HUES64 (cell line): ENCODE data around the gene AMPH.

Experiments
- H3K27ac ChIP-seq: 2 replicates; pipeline ENCODE4 v1.7.0; 2013; ENCODE audit warnings: low read depth, low read length, inconsistent platforms
- H3K27me3 ChIP-seq: 2 replicates; pipeline ENCODE4 v1.6.1; 2013; ENCODE audit warnings: mild to moderate bottlenecking, low read length; ENCODE audit not compliant: insufficient read depth
- H3K36me3 ChIP-seq: 2 replicates; pipeline ENCODE4 v1.6.1; 2013; ENCODE audit warnings: mild to moderate bottlenecking, low read length; ENCODE audit not compliant: insufficient read depth
- H3K4me1 ChIP-seq: 2 replicates; pipeline ENCODE4 v1.6.1; 2013; ENCODE audit warnings: mild to moderate bottlenecking, low read length, moderate library complexity; ENCODE audit not compliant: insufficient read depth
- H3K4me3 ChIP-seq: 2 replicates; pipeline ENCODE4 v1.5.1; 2013; ENCODE audit warnings: mild to moderate bottlenecking, low read length, moderate library complexity
- H3K9ac ChIP-seq: 2 replicates; pipeline ENCODE4 v1.6.1; 2013; ENCODE audit warnings: mild to moderate bottlenecking, low read depth, low read length
- H3K9me3 ChIP-seq: 2 replicates; pipeline ENCODE4 v1.6.1; 2013; ENCODE audit warnings: low read depth, low read length; ENCODE audit not compliant: insufficient read depth
- WGBS: fragments of 150-250, 120-280 bp; methylation state at CpG from one replicate; pipeline ENCODE4 v1.1.7; 2013; ENCODE audit warnings: missing lambda C conversion rate; 5-methylcytosine and 5-hydroxymethylcytosine counted together

Gene AMPH

GRCh38 chr7:38660427-38661099, 29.4 kb upstream of the AMPH start:
- no peak overlapping the region for H3K27ac ChIP-seq
- no peak overlapping the region for H3K4me3 ChIP-seq
- no peaks in the 10 kb centered on the region for H3K27me3 ChIP-seq
- H3K36me3 ChIP-seq, result no peaks in the 10 kb centered on the region
- 42% methylated on average over 5 of the region's 6 CpGs for WGBS
- H3K9me3 ChIP-seq, result no peaks in the 10 kb centered on the region
- no peak overlapping the region for H3K9ac ChIP-seq
- no peaks in the 10 kb centered on the region for H3K4me1 ChIP-seq

- Histone ChIP-seq H3K4me1 (no peaks in the 10 kb centered on the region), H3K4me3 (no peak overlapping the region), H3K9ac (no peak overlapping the region), H3K27ac (no peak overlapping the region), H3K9me3 (no peaks in the 10 kb centered on the region), H3K27me3 (no peaks in the 10 kb centered on the region), H3K36me3 (no peaks in the 10 kb centered on the region)
- 93% methylated on average over 4 of the region's 6 CpGs for WGBS
Observed at GRCh38 chr7:38659931-38660330, 28.8 kb upstream of the AMPH start.

DNA sequence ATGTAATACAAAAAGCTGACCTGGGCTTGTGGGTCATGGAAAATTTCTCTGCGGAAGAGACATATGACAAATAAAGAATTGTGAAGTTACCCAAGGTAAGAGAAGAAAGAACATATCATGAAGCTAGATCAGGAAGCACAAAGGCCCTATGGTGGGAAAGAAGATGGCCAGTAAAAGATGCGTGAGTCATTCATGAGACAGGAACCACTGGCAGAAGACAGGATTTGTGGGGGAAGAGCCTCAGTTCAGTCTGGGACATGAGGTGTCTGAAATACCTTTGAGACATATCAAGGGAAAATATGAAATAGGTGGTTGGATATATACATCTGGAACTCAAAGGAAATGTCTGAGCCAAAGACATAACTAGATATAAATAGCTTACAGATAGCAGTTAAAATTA, 27.7 kb upstream of the AMPH start:
- Histone ChIP-seq H3K27ac (no peak overlapping the region), H3K9ac (no peak overlapping the region), H3K27me3 (no peaks in the 10 kb centered on the region), H3K36me3 (no peaks in the 10 kb centered on the region), H3K4me3 (no peak overlapping the region), H3K9me3 (no peaks in the 10 kb centered on the region), H3K4me1 (no peaks in the 10 kb centered on the region)
- 95% methylated on average over 2 of the region's 2 CpGs for WGBS

GRCh38 chr7:38656968-38657367, 25.8 kb upstream of the AMPH start:
- no peak overlapping the region for H3K9ac ChIP-seq
- no peaks in the 10 kb centered on the region for H3K4me1 ChIP-seq
- H3K27me3 ChIP-seq, result no peaks in the 10 kb centered on the region
- 100% methylated on average over 1 of the region's 1 CpG for WGBS
- no peak overlapping the region for H3K27ac ChIP-seq
- H3K9me3 ChIP-seq, result no peaks in the 10 kb centered on the region
- H3K4me3 ChIP-seq, result no peak overlapping the region
- H3K36me3 ChIP-seq, result no peaks in the 10 kb centered on the region

DNA sequence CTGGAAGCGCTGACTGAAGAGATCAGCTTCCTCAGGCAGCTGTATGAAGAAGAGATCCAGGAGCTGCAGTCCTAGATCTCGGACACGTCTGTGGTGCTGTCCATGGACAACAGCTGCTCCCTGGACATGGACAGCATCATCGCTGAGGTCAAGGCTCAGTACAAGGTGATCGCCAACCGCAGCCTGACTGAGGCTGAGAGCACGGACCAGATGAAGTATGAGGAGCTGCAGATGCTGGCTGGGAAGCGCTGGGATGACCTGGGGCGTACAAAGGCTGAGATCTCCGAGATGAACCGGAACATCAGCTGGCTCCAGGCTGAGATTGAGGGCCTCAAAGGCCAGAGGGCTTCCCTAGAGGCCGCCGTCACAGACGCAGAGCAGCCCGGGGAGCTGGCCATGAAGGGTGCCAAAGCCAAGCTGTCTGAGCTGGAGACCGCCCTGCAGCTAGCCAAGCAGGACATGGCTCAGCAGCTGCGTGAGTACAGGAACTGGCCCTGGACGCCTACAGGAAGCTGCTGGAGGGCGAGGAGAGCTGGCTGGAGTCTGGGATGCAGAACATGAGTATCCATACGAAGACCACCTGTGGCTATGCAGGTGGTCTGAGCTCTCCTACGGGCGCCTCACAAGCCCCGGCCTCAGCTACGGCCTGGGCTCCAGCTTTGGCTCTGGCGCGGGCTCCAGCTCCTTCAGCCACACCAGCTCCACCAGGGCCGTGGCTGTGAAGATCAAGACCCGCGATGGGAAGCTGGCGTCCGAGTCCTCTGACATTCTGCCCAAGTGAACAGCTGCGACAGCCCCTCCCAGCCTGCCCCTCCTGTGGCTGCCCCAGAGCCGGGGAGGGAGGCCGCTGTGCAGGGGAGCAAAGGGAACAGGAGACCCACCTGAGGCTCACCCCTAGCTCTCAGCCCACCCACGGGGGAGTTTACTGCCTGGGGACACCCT, 24.9 kb upstream of the AMPH start:
- Histone ChIP-seq H3K27me3 (no peaks in the 10 kb centered on the region), H3K9ac (no peak overlapping the region), H3K27ac (no peak overlapping the region), H3K4me3 (no peak overlapping the region), H3K36me3 (no peaks in the 10 kb centered on the region), H3K4me1 (no peaks in the 10 kb centered on the region), H3K9me3 (no peaks in the 10 kb centered on the region)
- WGBS, result 94% methylated on average over 35 of the region's 35 CpGs

DNA sequence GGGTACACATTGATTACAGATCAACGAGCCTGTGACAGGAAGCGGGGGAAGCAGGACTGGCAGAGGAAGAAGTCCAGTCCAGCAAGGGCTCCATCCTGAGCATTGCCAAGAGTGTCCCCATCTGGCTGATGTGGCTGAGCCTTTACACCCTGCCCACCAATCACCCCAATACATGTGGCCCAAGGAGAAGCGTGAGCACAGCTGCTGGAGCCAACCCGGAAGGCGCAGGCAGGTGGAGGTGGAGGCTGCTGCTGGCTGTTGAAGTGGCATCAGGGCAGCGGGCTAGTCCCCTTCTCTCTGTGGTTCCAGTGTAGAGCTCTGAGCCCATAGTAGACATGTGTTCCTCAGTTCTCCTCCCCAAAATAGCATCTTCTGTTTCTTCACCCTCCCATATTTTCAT, 6.8 kb upstream of the AMPH start:
- WGBS, result 94% methylated on average over 6 of the region's 6 CpGs
- H3K9ac ChIP-seq, result no peak overlapping the region
- no peaks in the 10 kb centered on the region for H3K4me1 ChIP-seq
- H3K27me3 ChIP-seq, result no peaks in the 10 kb centered on the region
- no peak overlapping the region for H3K4me3 ChIP-seq
- no peaks in the 10 kb centered on the region for H3K36me3 ChIP-seq
- 0 out of 2 replicates have a peak, but pooled peaks cover 2% of the 10 kb centered on the region for H3K9me3 ChIP-seq
- H3K27ac ChIP-seq, result no peak overlapping the region

GRCh38 chr7:38632411-38632810, 1.2 kb upstream of the AMPH start:
- H3K9ac ChIP-seq, result no peak overlapping the region
- H3K36me3 ChIP-seq, result no peaks in the 10 kb centered on the region
- H3K27me3 ChIP-seq, result peaks cover 41% of the 10 kb centered on the region
- 83% methylated on average over 2 of the region's 2 CpGs for WGBS
- H3K4me1 ChIP-seq, result 0 out of 2 replicates have a peak, but pooled peaks cover 8% of the 10 kb centered on the region
- no peak overlapping the region for H3K27ac ChIP-seq
- no peak overlapping the region for H3K4me3 ChIP-seq
- H3K9me3 ChIP-seq, result no peaks in the 10 kb centered on the region

- H3K27me3 ChIP-seq, result peaks cover 41% of the 10 kb centered on the region
- H3K9me3 ChIP-seq, result peaks cover 3% of the 10 kb centered on the region; the same call in 1 of the 2 replicates
- H3K4me1 ChIP-seq, result 0 out of 2 replicates have a peak, but pooled peaks cover 8% of the 10 kb centered on the region
- H3K27ac ChIP-seq, result no peak overlapping the region
- H3K36me3 ChIP-seq, result no peaks in the 10 kb centered on the region
- peak overlapping the region; percentile 54 for H3K4me3 ChIP-seq
- H3K9ac ChIP-seq, result no peak overlapping the region
- 73% methylated on average over 12 of the region's 12 CpGs for WGBS
Observed at GRCh38 chr7:38629651-38630510, 1.3 kb downstream of the AMPH start.

DNA sequence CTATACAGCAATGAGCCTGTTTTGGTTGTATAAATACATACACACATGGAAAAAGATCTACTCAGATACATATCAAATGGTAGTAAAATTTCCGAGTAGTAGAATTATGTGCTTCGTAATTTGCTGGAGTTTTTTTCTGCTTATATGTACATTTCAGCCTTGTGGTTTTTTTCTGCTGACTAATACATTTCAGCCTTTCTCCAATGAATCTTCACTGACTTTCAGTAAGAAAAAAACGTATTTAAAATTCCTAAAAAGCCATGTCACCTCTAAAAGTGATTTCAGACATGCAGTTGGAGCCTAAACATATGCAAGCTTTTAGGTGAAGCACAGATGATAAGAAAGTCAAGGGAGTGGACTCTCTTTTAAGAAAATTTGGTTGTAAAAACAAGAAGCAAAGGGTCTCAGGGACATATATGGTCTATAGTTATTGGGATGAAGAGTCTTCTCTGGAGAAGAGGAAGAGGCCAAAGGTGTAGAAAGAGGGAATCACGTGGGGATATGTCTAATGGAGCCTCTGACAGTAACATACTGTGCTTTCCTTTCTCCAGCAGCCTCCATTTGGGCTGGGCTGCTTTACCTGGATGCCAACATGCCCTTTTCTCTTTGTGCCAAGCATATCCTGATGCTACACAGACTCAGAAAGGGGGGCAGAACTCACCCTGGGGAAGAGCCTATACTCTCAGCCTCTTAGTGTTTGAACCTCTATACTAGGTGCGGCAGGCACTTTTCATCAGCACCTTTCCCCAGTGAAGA, 2.4 kb downstream of the AMPH start:
- H3K36me3 ChIP-seq, result no peaks in the 10 kb centered on the region
- 87% methylated on average over 3 of the region's 5 CpGs for whole genome bisulfite sequencing
- H3K9ac ChIP-seq, result no peak overlapping the region
- no peak overlapping the region for H3K27ac ChIP-seq
- no peak overlapping the region for H3K4me3 ChIP-seq
- 0 out of 2 replicates have a peak, but pooled peaks cover 8% of the 10 kb centered on the region for H3K4me1 ChIP-seq
- H3K27me3 ChIP-seq, result peaks cover 41% of the 10 kb centered on the region
- H3K9me3 ChIP-seq, result peaks cover 3% of the 10 kb centered on the region; the same call in 1 of the 2 replicates

GRCh38 chr7:38625866-38626265, 5.3 kb downstream of the AMPH start:
- Histone ChIP-seq H3K27ac (no peak overlapping the region), H3K27me3 (peaks cover 27% of the 10 kb centered on the region), H3K4me1 (0 out of 2 replicates have a peak, but pooled peaks cover 5% of the 10 kb centered on the region), H3K9ac (no peak overlapping the region), H3K9me3 (peaks cover 3% of the 10 kb centered on the region; the same call in 1 of the 2 replicates), H3K4me3 (no peak overlapping the region), H3K36me3 (no peaks in the 10 kb centered on the region)
